Testis (tissue), 3 donors: ENCODE measurements around the gene COA3. TPM values are rescaled to one million over a fixed set of nuclear protein-coding genes. Genes with fewer than 3 reads are reported as not detected.

Source experiments
- DNase-seq: peaks from one replicate; pipeline ENCODE4 v3.0.0-alpha.2; 2019
- H3K27ac ChIP-seq, 2 donors: fragments of 200-600 bp; sonication (generic); one replicate each; pipeline ENCODE4 v1.5.1; 2019
- H3K27me3 ChIP-seq: fragments of 200-600 bp; sonication (generic); one replicate; pipeline ENCODE4 v1.5.1; 2019
- H3K36me3 ChIP-seq: fragments of 200-600 bp; sonication (generic); one replicate; pipeline ENCODE4 v1.5.1; 2017; ENCODE audit warnings: low read depth; ENCODE audit errors: missing control alignments
- H3K4me1 ChIP-seq: fragments of 200-600 bp; sonication (generic); one replicate; pipeline ENCODE4 v1.5.1; 2019
- H3K4me3 ChIP-seq, 2 donors: fragments of 200-600 bp; sonication (generic); one replicate each; pipeline ENCODE4 v1.5.1; 2017 to 2019
- H3K9me3 ChIP-seq: fragments of 200-600 bp; sonication (generic); one replicate; pipeline ENCODE4 v1.5.1; 2017
- POLR2A ChIP-seq: fragments of 450-650 bp; IDR thresholded peaks from one replicate; pipeline ENCODE4 v1.6.1; 2017; ENCODE audit warnings: antibody characterized with exemption, mild to moderate bottlenecking, moderate library complexity
- WGBS, 2 donors: methylation state at CpG; one replicate each; pipeline ENCODE4 v1.1.5; 2018; 5-methylcytosine and 5-hydroxymethylcytosine counted together
- intact Hi-C: fragments of 100-400 bp; cut with DNase I; formaldehyde crosslinking; loops from one replicate; pipeline ENCODE4 v1.15.1; 2023; ENCODE audit warnings: low total_unique reads
- polyA plus RNA-seq: library from polyadenylated mRNA; stranded (reverse); fragments of 350-450 nt; fragmentation: Illumina TruSeq; extraction: RNeasy Lipid Tissue Mini Kit (QIAGEN cat#74804); gene quantifications from one replicate; pipeline ENCODE4 v1.2.3, GENCODE V29; 2014; ENCODE audit warnings: low read depth, low replicate concordance; ENCODE audit not compliant: insufficient read depth
- total RNA-seq, 2 donors: library from RNA; depleted of rRNA; stranded (reverse); fragments of >200 nt; gene quantifications; one replicate each; pipeline ENCODE4 v1.2.3, GENCODE V29; 2016
- TF ChIP-seq, protein P1 (sequence below), 3 experiments: fragments of 450-650 bp in 2 of 3; fragments of 200-600 bp in 1 of 3; sonication (generic) in 1 of 3; IDR thresholded peaks; one replicate each; pipeline ENCODE4 v1.5.1; 2016 to 2019; ENCODE audit warnings: antibody characterized with exemption in 3 of 3, mild to moderate bottlenecking in 2 of 3, moderate library complexity in 1 of 3

COA3 gene
- total and polyA plus RNA-seq, 3 donors from 2014 or later, result 43.0 to 52.7 (median 49.2) TPM

DNA sequence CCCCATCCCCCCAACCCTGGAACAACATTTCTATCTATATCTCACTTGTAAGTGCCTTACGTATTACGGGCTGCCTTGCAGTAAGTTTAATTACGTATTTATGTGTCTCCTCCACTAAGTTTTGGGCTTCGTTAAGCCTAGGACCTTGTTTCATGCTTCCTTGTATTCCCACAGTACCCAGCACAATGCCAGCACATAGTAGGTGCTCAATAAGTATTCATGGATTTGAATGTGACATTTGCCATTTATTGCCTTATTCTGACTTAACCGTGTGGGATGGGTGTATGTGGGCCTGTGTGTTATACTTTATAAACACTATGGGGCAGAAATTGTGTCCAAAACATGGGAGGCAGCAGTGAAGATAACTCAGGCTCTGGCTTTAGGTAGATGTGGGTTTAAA is 6.0 kb downstream of the COA3 start:
- no peak overlapping the region for H3K27ac ChIP-seq
- no peaks in the 10 kb centered on the region for H3K27me3 ChIP-seq
- no peaks in the 10 kb centered on the region for H3K9me3 ChIP-seq
- no peak for TF ChIP-seq POLR2A
- TF ChIP-seq, protein P1, sequence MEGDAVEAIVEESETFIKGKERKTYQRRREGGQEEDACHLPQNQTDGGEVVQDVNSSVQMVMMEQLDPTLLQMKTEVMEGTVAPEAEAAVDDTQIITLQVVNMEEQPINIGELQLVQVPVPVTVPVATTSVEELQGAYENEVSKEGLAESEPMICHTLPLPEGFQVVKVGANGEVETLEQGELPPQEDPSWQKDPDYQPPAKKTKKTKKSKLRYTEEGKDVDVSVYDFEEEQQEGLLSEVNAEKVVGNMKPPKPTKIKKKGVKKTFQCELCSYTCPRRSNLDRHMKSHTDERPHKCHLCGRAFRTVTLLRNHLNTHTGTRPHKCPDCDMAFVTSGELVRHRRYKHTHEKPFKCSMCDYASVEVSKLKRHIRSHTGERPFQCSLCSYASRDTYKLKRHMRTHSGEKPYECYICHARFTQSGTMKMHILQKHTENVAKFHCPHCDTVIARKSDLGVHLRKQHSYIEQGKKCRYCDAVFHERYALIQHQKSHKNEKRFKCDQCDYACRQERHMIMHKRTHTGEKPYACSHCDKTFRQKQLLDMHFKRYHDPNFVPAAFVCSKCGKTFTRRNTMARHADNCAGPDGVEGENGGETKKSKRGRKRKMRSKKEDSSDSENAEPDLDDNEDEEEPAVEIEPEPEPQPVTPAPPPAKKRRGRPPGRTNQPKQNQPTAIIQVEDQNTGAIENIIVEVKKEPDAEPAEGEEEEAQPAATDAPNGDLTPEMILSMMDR (IDR thresholded peaks at IDR 0.05), result no peak
- WGBS, 2 donors, result 66 to 68% methylated on average over 5 of the region's 5 CpGs
- H3K36me3 ChIP-seq, result no peaks in the 10 kb centered on the region
- H3K4me3 ChIP-seq, result no peak overlapping the region
- H3K4me1 ChIP-seq, result peaks cover 5% of the 10 kb centered on the region
- intact Hi-C loops, result no loop called here
- no peak for DNase-seq

- 85% methylated on average over 2 of the region's 2 CpGs for WGBS, 2 donors
- intact Hi-C loops, result no loop called here
- Histone ChIP-seq H3K36me3 (no peaks in the 10 kb centered on the region), H3K27ac (no peak overlapping the region), H3K4me1 (no peaks in the 10 kb centered on the region), H3K27me3 (no peaks in the 10 kb centered on the region), H3K9me3 (no peaks in the 10 kb centered on the region), H3K4me3 (no peak overlapping the region)
- no peak for TF ChIP-seq POLR2A
- TF ChIP-seq, protein P1 (IDR thresholded peaks at IDR 0.05), result no peak
- no peak for DNase-seq
Observed at GRCh38 chr17:42791948-42792347, 6.6 kb downstream of the COA3 start.

GRCh38 chr17:42787266-42787665 is 11.2 kb downstream of the COA3 start:
- no peaks in the 10 kb centered on the region for H3K27me3 ChIP-seq
- no peaks in the 10 kb centered on the region for H3K4me1 ChIP-seq
- TF ChIP-seq, protein P1 (IDR thresholded peaks at IDR 0.05), result no peak
- TF ChIP-seq POLR2A, result no peak
- H3K9me3 ChIP-seq, result no peaks in the 10 kb centered on the region
- no peak overlapping the region for H3K27ac ChIP-seq
- WGBS, 2 donors, result 76 to 83% methylated on average over 11 of the region's 11 CpGs
- no peaks in the 10 kb centered on the region for H3K36me3 ChIP-seq
- DNase-seq, result no peak
- intact Hi-C loops, result no loop called here
- H3K4me3 ChIP-seq, result no peak overlapping the region

- no peak for DNase-seq
- Histone ChIP-seq H3K4me1 (no peaks in the 10 kb centered on the region), H3K27ac (no peak overlapping the region), H3K27me3 (no peaks in the 10 kb centered on the region), H3K4me3 (peak overlapping the region in 1 of 2 donors; percentile 11), H3K9me3 (no peaks in the 10 kb centered on the region), H3K36me3 (no peaks in the 10 kb centered on the region)
- TF ChIP-seq POLR2A, result no peak
- TF ChIP-seq, protein P1 (IDR thresholded peaks at IDR 0.05), result no peak
- intact Hi-C loops, result no loop called here
- 13 to 25% methylated on average over 23 to 44 of the region's 52 CpGs for WGBS, 2 donors
Observed at GRCh38 chr17:42784811-42785592, 13.5 kb downstream of the COA3 start.

DNA sequence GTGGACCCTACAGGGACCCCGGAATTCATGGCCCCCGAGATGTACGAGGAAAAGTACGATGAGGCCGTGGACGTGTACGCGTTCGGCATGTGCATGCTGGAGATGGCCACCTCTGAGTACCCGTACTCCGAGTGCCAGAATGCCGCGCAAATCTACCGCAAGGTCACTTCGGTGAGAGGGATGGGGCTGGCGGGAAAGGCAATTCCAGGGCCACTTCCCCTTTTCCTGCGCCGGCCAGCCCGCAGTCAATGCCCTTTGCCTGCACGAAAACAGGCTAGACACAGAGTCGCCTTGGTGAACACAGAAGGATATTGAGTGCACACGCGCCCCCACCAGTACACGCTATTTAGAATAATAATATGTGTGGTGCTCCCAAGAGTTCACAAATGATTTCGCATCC is 14.1 kb downstream of the COA3 start:
- Histone ChIP-seq H3K27me3 (no peaks in the 10 kb centered on the region), H3K4me1 (no peaks in the 10 kb centered on the region), H3K4me3 (no peak overlapping the region), H3K9me3 (no peaks in the 10 kb centered on the region), H3K36me3 (no peaks in the 10 kb centered on the region), H3K27ac (no peak overlapping the region)
- intact Hi-C loops, result no loop called here
- WGBS, 2 donors, result 16 to 23% methylated on average over 17 to 25 of the region's 25 CpGs
- no peak for TF ChIP-seq POLR2A
- TF ChIP-seq, protein P1 (IDR thresholded peaks at IDR 0.05), result no peak
- no peak for DNase-seq
